Measurements from ENCODE around the gene ZNF880.
"Not testable (repeated sequence)": the region's sequence is repeated elsewhere in the genome, so short reads cannot be mapped to it uniquely, and the experiment has no call there.

Gene ZNF880

GRCh38 chr19:52369559-52370340, at the start of gene ZNF880:
TSS of gene ZNF880 (plus strand) at chr19:52369923. CDS start at chr19:52369966, 43 bp downstream.
- no peak for TF ChIP-seq CTCF (IDR thresholded peaks at IDR 0.05; ENCODE audit: insufficient read depth, missing control alignments)
- DNase-seq (ENCODE audit: insufficient read length, low spot score) (peak; percentile 41), FAIRE-seq (no peak)

- no peak for TF ChIP-seq CTCF (IDR thresholded peaks at IDR 0.05; ENCODE audit: insufficient read depth, missing control alignments)
- no peak for DNase-seq (ENCODE audit: insufficient read length, low spot score)
- FAIRE-seq, result no peak
Observed at GRCh38 chr19:52322429-52322828, 47.3 kb upstream of the ZNF880 start.

GRCh38 chr19:52331757-52332156, 38.0 kb upstream of the ZNF880 start:
- FAIRE-seq (no peak), DNase-seq (ENCODE audit: insufficient read length, low spot score) (no peak)
- no peak for TF ChIP-seq CTCF (IDR thresholded peaks at IDR 0.05; ENCODE audit: insufficient read depth, missing control alignments)

- DNase-seq (ENCODE audit: insufficient read length, low spot score), result no peak
- no peak for TF ChIP-seq CTCF (IDR thresholded peaks at IDR 0.05; ENCODE audit: insufficient read depth, missing control alignments)
- no peak for FAIRE-seq
Observed at GRCh38 chr19:52335768-52336116, 34.0 kb upstream of the ZNF880 start.

- no peak for FAIRE-seq
- DNase-seq (ENCODE audit: insufficient read length, low spot score), result peak; percentile 41
- no peak for TF ChIP-seq CTCF (IDR thresholded peaks at IDR 0.05; ENCODE audit: insufficient read depth, missing control alignments)
Observed at GRCh38 chr19:52336117-52336790, 33.5 kb upstream of the ZNF880 start, which contains the start of gene ZNF610. TSS of gene ZNF610 (plus strand) at chr19:52336243. CDS start at chr19:52349173, 12,930 bp downstream.

GRCh38 chr19:52336791-52337381, 32.8 kb upstream of the ZNF880 start:
- TF ChIP-seq CTCF (IDR thresholded peaks at IDR 0.05; ENCODE audit: insufficient read depth, missing control alignments), result no peak
- FAIRE-seq (no peak), DNase-seq (ENCODE audit: insufficient read length, low spot score) (no peak)

- not testable (repeated sequence) for DNase-seq (ENCODE audit: insufficient read length, low spot score); FAIRE-seq
Observed at GRCh38 chr19:52339022-52339421, 30.7 kb upstream of the ZNF880 start.

Measured in D721Med (cell line).